ENCODE measurements around the gene TRANK1. TPM values are rescaled to one million over a fixed set of nuclear protein-coding genes. Genes with fewer than 3 reads are reported as not detected.

TRANK1 gene
- polyA plus RNA-seq, 6 donors from 2014 or later = 0.56 to 25.1 (median 20.4) TPM

GRCh38 chr3:36866368-36866767 is 78.5 kb downstream of the TRANK1 start:
- DNase-seq (no peak), ATAC-seq (ENCODE audit: low read depth in 2 of 2) (no peak)
- H3K4me1 Mint-ChIP-seq = peaks cover 20 to 32% (median 23%) of the 10 kb centered on the region in 3 donors
- no peak overlapping the region for H3K4me3 Mint-ChIP-seq
- H3K9me3 Mint-ChIP-seq = no peaks in the 10 kb centered on the region
- no peaks in the 10 kb centered on the region for H3K27me3 Mint-ChIP-seq
- peaks cover 13 to 33% of the 10 kb centered on the region in 2 donors for H3K36me3 Mint-ChIP-seq
- H3K27ac Mint-ChIP-seq = peak overlapping the region in 2 of 6 donors; percentile 20 to 24

GRCh38 chr3:36864180-36865053 is 80.4 kb downstream of the TRANK1 start:
- Mint-ChIP-seq H3K4me1 (peaks cover 20 to 32% (median 23%) of the 10 kb centered on the region in 3 donors), H3K4me3 (no peak overlapping the region), H3K36me3 (peaks cover 26 to 43% of the 10 kb centered on the region in 2 donors)

GRCh38 chr3:36862076-36862755 is 82.6 kb downstream of the TRANK1 start:
- H3K4me1 Mint-ChIP-seq = peaks cover 14 to 25% (median 16%) of the 10 kb centered on the region in 3 donors
- H3K27me3 Mint-ChIP-seq = no peaks in the 10 kb centered on the region
- H3K9me3 Mint-ChIP-seq = no peaks in the 10 kb centered on the region
- DNase-seq (no peak), ATAC-seq (ENCODE audit: low read depth in 2 of 2) (no peak)
- no peak overlapping the region for H3K4me3 Mint-ChIP-seq
- H3K36me3 Mint-ChIP-seq = peaks cover 33 to 47% of the 10 kb centered on the region in 2 donors
- H3K27ac Mint-ChIP-seq = peak overlapping the region in 3 of 6 donors; percentile 6 to 70 (median 53)

More at GRCh38 chr3:36864180-36865053, 80.4 kb downstream of the TRANK1 start:
- H3K9me3 Mint-ChIP-seq = no peaks in the 10 kb centered on the region
- ATAC-seq (ENCODE audit: low read depth in 2 of 2) = no peak
- no peaks in the 10 kb centered on the region for H3K27me3 Mint-ChIP-seq
- peak overlapping the region in 3 of 6 donors; percentile 38 to 54 (median 39) for H3K27ac Mint-ChIP-seq
- DNase-seq = no peak

GRCh38 chr3:36859494-36859893 is 85.4 kb downstream of the TRANK1 start:
- DNase-seq (no peak), ATAC-seq (ENCODE audit: low read depth in 2 of 2) (no peak)
- H3K4me1 Mint-ChIP-seq = peaks cover 5 to 14% (median 10%) of the 10 kb centered on the region in 3 donors
- no peaks in the 10 kb centered on the region for H3K27me3 Mint-ChIP-seq
- no peak overlapping the region for H3K4me3 Mint-ChIP-seq
- H3K27ac Mint-ChIP-seq = peak overlapping the region in 1 of 6 donors; percentile 92
- no peaks in the 10 kb centered on the region for H3K9me3 Mint-ChIP-seq
- peaks cover 53% of the 10 kb centered on the region in 2 donors for H3K36me3 Mint-ChIP-seq

GRCh38 chr3:36852071-36852470 is 92.8 kb downstream of the TRANK1 start:
- ATAC-seq (ENCODE audit: low read depth in 2 of 2) (no peak), DNase-seq (no peak)
- Mint-ChIP-seq H3K4me1 (peaks cover 2 to 10% (median 5%) of the 10 kb centered on the region in 3 donors), H3K27ac (no peak overlapping the region), H3K4me3 (no peak overlapping the region), H3K9me3 (no peaks in the 10 kb centered on the region), H3K27me3 (no peaks in the 10 kb centered on the region), H3K36me3 (peaks cover 43 to 54% of the 10 kb centered on the region in 2 donors)

- H3K27ac Mint-ChIP-seq = no peak overlapping the region
- no peak overlapping the region for H3K4me3 Mint-ChIP-seq
- peaks cover 43 to 46% of the 10 kb centered on the region in 2 donors for H3K36me3 Mint-ChIP-seq
- DNase-seq (no peak), ATAC-seq (ENCODE audit: low read depth in 2 of 2) (no peak)
- H3K9me3 Mint-ChIP-seq = no peaks in the 10 kb centered on the region
- peaks cover 0 to 14% (median 7%) of the 10 kb centered on the region in 3 donors for H3K4me1 Mint-ChIP-seq
- no peaks in the 10 kb centered on the region for H3K27me3 Mint-ChIP-seq
Observed at GRCh38 chr3:36850743-36851142, 94.1 kb downstream of the TRANK1 start.

- H3K4me1 Mint-ChIP-seq = peaks cover 0 to 7% (median 4%) of the 10 kb centered on the region in 3 donors
- no peak for DNase-seq
- no peak for ATAC-seq (ENCODE audit: low read depth in 2 of 2)
- no peaks in the 10 kb centered on the region for H3K27me3 Mint-ChIP-seq
- H3K9me3 Mint-ChIP-seq = peaks cover 0 to 10% (median 2%) of the 10 kb centered on the region in 7 donors
- no peak overlapping the region for H3K4me3 Mint-ChIP-seq
- H3K27ac Mint-ChIP-seq = peak overlapping the region in 1 of 6 donors; percentile 53
- peaks cover 46 to 54% of the 10 kb centered on the region in 2 donors for H3K36me3 Mint-ChIP-seq
Observed at GRCh38 chr3:36846406-36846805, 98.4 kb downstream of the TRANK1 start.

GRCh38 chr3:36843065-36844051 is 101.5 kb downstream of the TRANK1 start:
- peaks cover 0 to 14% (median 4%) of the 10 kb centered on the region in 7 donors for H3K9me3 Mint-ChIP-seq
- H3K27ac Mint-ChIP-seq = peak overlapping the region in 1 of 6 donors; percentile 51
- ATAC-seq (ENCODE audit: low read depth in 2 of 2) (no peak), DNase-seq (no peak)
- no peaks in the 10 kb centered on the region for H3K27me3 Mint-ChIP-seq
- H3K4me3 Mint-ChIP-seq = no peak overlapping the region
- peaks cover 48 to 53% of the 10 kb centered on the region in 2 donors for H3K36me3 Mint-ChIP-seq
- H3K4me1 Mint-ChIP-seq = peaks cover 0 to 8% (median 7%) of the 10 kb centered on the region in 3 donors

- Mint-ChIP-seq H3K4me1 (peaks cover 0 to 8% (median 6%) of the 10 kb centered on the region in 3 donors), H3K27me3 (no peaks in the 10 kb centered on the region), H3K9me3 (peaks cover 0 to 14% (median 4%) of the 10 kb centered on the region in 7 donors), H3K27ac (peak overlapping the region in 1 of 6 donors; percentile 17), H3K4me3 (no peak overlapping the region), H3K36me3 (peaks cover 45 to 52% of the 10 kb centered on the region in 2 donors)
- DNase-seq (no peak), ATAC-seq (ENCODE audit: low read depth in 2 of 2) (no peak)
Observed at GRCh38 chr3:36842275-36842674, 102.6 kb downstream of the TRANK1 start.

- Mint-ChIP-seq H3K4me3 (no peak overlapping the region), H3K27ac (peak overlapping the region in 2 of 6 donors; percentile 32 to 67), H3K9me3 (peaks cover 0 to 14% (median 4%) of the 10 kb centered on the region in 7 donors), H3K4me1 (peaks cover 0 to 4% (median 0%) of the 10 kb centered on the region in 3 donors), H3K27me3 (no peaks in the 10 kb centered on the region), H3K36me3 (peaks cover 34 to 52% of the 10 kb centered on the region in 2 donors)
- no peak for DNase-seq
- ATAC-seq (ENCODE audit: low read depth in 2 of 2) = no peak
Observed at GRCh38 chr3:36840453-36840921, 104.4 kb downstream of the TRANK1 start.

GRCh38 chr3:36837089-36837488 is 107.8 kb downstream of the TRANK1 start:
- Mint-ChIP-seq H3K27me3 (no peaks in the 10 kb centered on the region), H3K36me3 (peaks cover 27 to 42% of the 10 kb centered on the region in 2 donors), H3K9me3 (peaks cover 0 to 10% (median 4%) of the 10 kb centered on the region in 7 donors), H3K4me1 (peaks cover 0 to 4% (median 0%) of the 10 kb centered on the region in 3 donors), H3K27ac (peak overlapping the region in 3 of 6 donors; percentile 23 to 58 (median 49)), H3K4me3 (no peak overlapping the region)
- DNase-seq = no peak
- no peak for ATAC-seq (ENCODE audit: low read depth in 2 of 2)

- Mint-ChIP-seq H3K36me3 (peaks cover 15 to 22% of the 10 kb centered on the region in 2 donors), H3K27ac (peak overlapping the region in 1 of 6 donors; percentile 41), H3K4me3 (no peak overlapping the region), H3K4me1 (peaks cover 0 to 4% (median 0%) of the 10 kb centered on the region in 3 donors), H3K9me3 (no peaks in the 10 kb centered on the region), H3K27me3 (no peaks in the 10 kb centered on the region)
- ATAC-seq (ENCODE audit: low read depth in 2 of 2) (no peak), DNase-seq (no peak)
Observed at GRCh38 chr3:36833160-36833814, 111.6 kb downstream of the TRANK1 start.

All from naive B cell (primary cell).